GM19372 (cell line): ENCODE measurements around the gene SCAI.

Experiments
- ATAC-seq: cut with Tn5 transposase; IDR thresholded peaks from one replicate; pipeline ENCODE4 v1.9.1; 2021; ENCODE audit warnings: mild to moderate bottlenecking, low read depth, moderate library complexity; ENCODE audit not compliant: unreplicated experiment

SCAI gene

GRCh38 chr9:124897570-124898460 lies 245.5 kb downstream of the SCAI start:
- no peak for ATAC-seq

GRCh38 chr9:124894741-124895170 lies 248.6 kb downstream of the SCAI start:
- no peak for ATAC-seq

DNA sequence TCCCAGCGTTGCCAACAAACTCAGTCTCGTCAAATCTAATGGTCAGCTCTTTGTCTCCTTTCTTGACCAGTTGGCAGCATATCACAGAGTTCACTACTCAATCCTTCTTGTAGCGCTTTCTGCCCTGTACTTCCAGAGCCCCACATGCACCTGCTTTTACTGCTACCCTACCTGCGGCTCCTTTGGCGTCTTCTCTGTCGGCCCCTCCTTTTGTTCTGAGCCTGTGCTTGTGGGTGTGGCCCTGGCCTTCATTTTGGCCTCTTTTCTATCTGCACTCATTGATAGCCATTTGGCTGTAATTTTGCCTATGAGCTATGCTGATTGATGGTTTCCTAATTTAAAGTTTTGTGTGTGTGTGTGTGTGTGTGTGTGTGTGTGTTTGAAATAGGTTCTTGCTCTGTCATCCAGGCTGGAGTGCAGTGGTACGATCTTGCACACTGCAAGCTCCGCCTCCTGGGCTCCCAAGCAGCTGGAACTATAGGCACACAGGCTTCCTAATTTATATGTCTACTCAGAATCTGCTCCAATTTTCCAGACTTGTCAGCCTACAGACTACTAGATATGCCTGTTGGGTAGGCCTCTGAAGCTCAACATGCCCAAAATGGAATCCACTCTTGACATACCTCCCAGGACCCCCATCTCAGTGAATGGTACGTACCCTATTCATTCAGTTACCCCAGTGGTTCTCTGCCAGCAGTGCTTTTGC lies 249.1 kb downstream of the SCAI start:
- ATAC-seq, result no peak
